ENCODE measurements around the gene MTCL1. TPM values are rescaled to one million over a fixed set of nuclear protein-coding genes. Genes with fewer than 3 reads are reported as not detected.

The MTCL1 gene
- total and polyA plus RNA-seq, 8 donors, result 7.1 to 16.0 (median 11.9) TPM

GRCh38 chr18:8675057-8675456, 30.3 kb upstream of the MTCL1 start:
- Histone ChIP-seq H3K4me3 (no peak overlapping the region), H3K27ac (no peak overlapping the region), H3K4me1 (no peaks in the 10 kb centered on the region), H3K27me3 (no peaks in the 10 kb centered on the region), H3K36me3 (no peaks in the 10 kb centered on the region), H3K9me3 (no peaks in the 10 kb centered on the region)
- no peak for ATAC-seq
- intact Hi-C loops (cut with DNase I), result no loop called here
- no peak for DNase-seq
- TF ChIP-seq CTCF (IDR thresholded peaks at IDR 0.05), result no peak

GRCh38 chr18:8681196-8681595, 24.2 kb upstream of the MTCL1 start:
- H3K36me3 ChIP-seq, result no peaks in the 10 kb centered on the region
- no peak for TF ChIP-seq CTCF (IDR thresholded peaks at IDR 0.05)
- H3K4me3 ChIP-seq, result no peak overlapping the region
- DNase-seq (no peak), ATAC-seq (no peak)
- no peaks in the 10 kb centered on the region for H3K9me3 ChIP-seq
- no peak overlapping the region for H3K27ac ChIP-seq
- intact Hi-C loops (cut with DNase I), result no loop called here
- no peaks in the 10 kb centered on the region for H3K4me1 ChIP-seq
- H3K27me3 ChIP-seq, result no peaks in the 10 kb centered on the region

GRCh38 chr18:8684577-8684976, 20.8 kb upstream of the MTCL1 start:
- intact Hi-C loops (cut with DNase I), result no loop called here

GRCh38 chr18:8685141-8685913, 20.0 kb upstream of the MTCL1 start:
- Histone ChIP-seq H3K27me3 (no peaks in the 10 kb centered on the region), H3K4me1 (no peaks in the 10 kb centered on the region), H3K27ac (no peak overlapping the region), H3K9me3 (no peaks in the 10 kb centered on the region), H3K36me3 (no peaks in the 10 kb centered on the region), H3K4me3 (no peak overlapping the region)
- no peak for DNase-seq
- TF ChIP-seq CTCF (IDR thresholded peaks at IDR 0.05), result no peak
- no peak for ATAC-seq
- intact Hi-C loops (cut with DNase I), result no loop called here

More at GRCh38 chr18:8684577-8684976, 20.8 kb upstream of the MTCL1 start:
- no peak overlapping the region for H3K4me3 ChIP-seq
- H3K27me3 ChIP-seq, result no peaks in the 10 kb centered on the region
- no peak for TF ChIP-seq CTCF (IDR thresholded peaks at IDR 0.05)
- ATAC-seq (no peak), DNase-seq (no peak)
- no peak overlapping the region for H3K27ac ChIP-seq
- no peaks in the 10 kb centered on the region for H3K9me3 ChIP-seq
- no peaks in the 10 kb centered on the region for H3K36me3 ChIP-seq
- H3K4me1 ChIP-seq, result no peaks in the 10 kb centered on the region

GRCh38 chr18:8685914-8686216, 19.5 kb upstream of the MTCL1 start:
- no peaks in the 10 kb centered on the region for H3K4me1 ChIP-seq
- H3K27ac ChIP-seq, result no peak overlapping the region
- ATAC-seq (no peak), DNase-seq (no peak)
- H3K36me3 ChIP-seq, result no peaks in the 10 kb centered on the region
- no peak overlapping the region for H3K4me3 ChIP-seq
- no peaks in the 10 kb centered on the region for H3K27me3 ChIP-seq
- intact Hi-C loops (cut with DNase I), result no loop called here
- no peaks in the 10 kb centered on the region for H3K9me3 ChIP-seq
- no peak for TF ChIP-seq CTCF (IDR thresholded peaks at IDR 0.05)

Data from left lung (tissue), 10 donors.